ENCODE data around the gene CKAP2L.

CKAP2L gene

DNA sequence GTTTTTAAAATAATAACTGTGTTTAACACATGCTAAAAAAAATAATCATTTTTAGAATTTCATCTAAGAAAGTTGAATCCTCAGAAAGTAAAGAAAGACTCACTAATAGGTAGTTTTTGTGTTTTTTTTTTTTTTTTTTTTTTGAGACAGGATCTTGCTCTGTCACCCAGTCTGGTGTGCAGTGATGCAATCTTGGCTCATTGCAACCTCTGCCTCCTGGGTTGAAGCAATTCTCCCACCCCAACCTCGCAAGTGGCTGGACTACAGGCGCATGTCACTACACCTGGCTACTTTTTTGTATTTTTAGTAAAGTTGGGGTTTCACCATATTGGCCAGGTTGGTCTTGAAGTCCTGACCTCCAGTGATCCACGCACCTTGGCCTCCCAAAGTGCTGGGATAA, 7.1 kb downstream of the CKAP2L start:
- no peak for DNase-seq

- DNase-seq: no peak
Measured at GRCh38 chr2:112756207-112756606, 8.2 kb downstream of the CKAP2L start.

GRCh38 chr2:112755444-112755843, 9.0 kb downstream of the CKAP2L start:
- no peak for DNase-seq

DNA sequence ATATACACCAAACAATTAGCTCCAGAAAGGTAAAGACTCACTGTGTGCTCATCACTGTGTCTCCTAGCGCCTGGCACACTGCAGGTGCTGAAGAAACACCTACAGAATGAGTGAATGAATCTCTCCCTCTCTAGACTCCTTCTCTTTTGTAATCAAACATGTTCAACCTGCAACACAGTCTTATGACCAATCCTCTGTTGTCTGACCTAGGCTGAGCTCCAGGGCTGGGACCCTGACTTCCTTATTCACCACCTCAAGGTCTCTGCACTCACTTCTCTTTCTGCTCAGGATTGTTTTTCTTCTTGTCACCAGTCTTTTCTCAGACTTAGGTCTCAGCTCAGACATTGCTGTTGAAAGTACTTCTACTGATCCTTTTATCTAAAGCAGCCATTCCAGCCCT, 9.8 kb downstream of the CKAP2L start:
- no peak for DNase-seq

- DNase-seq: no peak
Measured at GRCh38 chr2:112752667-112753066, 11.7 kb downstream of the CKAP2L start.

- DNase-seq: no peak
Measured at GRCh38 chr2:112751451-112752197, 12.8 kb downstream of the CKAP2L start.

- DNase-seq: no peak
Measured at GRCh38 chr2:112750560-112750843, 13.9 kb downstream of the CKAP2L start.

- peak; percentile 3 for DNase-seq
Measured at GRCh38 chr2:112749755-112750559, 14.5 kb downstream of the CKAP2L start.

DNA sequence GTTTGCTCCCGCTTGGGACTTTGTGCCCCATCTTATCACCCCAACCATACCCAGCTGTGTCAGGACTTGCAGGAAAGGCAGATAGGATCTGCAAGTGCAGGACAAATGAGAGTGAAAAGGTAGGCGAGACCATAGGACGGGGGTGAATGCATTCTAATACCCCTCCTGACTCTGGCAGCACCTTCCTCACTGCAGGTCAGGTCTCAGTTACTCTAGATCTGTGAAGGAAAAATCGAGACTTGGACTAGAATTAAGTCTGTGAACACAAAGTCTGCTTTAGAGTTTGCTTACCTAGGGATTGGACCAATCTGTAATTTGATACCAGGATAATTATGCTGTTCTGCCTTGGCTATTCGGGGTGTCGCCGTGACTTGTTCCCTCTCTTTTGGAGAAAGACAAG, 23.9 kb downstream of the CKAP2L start:
- DNase-seq: no peak

GRCh38 chr2:112737542-112738232, 26.7 kb downstream of the CKAP2L start:
- no peak for DNase-seq

- no peak for DNase-seq
Measured at GRCh38 chr2:112733871-112734270, 30.5 kb downstream of the CKAP2L start.

GRCh38 chr2:112733456-112733855, 31.0 kb downstream of the CKAP2L start:
- no peak for DNase-seq

DNA sequence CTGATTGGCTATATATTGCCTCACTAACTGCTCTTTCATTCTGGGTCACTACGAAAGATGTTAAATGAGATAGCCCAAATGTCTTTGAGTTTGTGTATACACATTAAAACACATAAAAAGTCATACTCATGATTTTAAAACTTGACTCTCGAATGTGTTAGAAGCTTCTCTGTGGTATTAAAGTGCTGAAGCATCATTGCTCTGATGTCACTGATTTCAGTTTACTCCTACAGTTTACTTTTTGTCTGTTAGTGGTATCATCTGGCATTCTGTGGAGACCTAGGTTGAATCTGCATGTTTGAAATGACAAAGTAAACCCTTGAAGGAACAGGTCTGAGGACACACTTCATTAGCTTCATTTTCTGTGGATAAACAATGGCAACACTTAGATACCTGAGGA, 32.9 kb downstream of the CKAP2L start:
- no peak for DNase-seq

- DNase-seq: no peak
Measured at GRCh38 chr2:112730791-112731190, 33.6 kb downstream of the CKAP2L start.

- no peak for DNase-seq
Measured at GRCh38 chr2:112730216-112730615, 34.2 kb downstream of the CKAP2L start.

- DNase-seq: no peak
Measured at GRCh38 chr2:112728378-112729175, 35.8 kb downstream of the CKAP2L start.

DNA sequence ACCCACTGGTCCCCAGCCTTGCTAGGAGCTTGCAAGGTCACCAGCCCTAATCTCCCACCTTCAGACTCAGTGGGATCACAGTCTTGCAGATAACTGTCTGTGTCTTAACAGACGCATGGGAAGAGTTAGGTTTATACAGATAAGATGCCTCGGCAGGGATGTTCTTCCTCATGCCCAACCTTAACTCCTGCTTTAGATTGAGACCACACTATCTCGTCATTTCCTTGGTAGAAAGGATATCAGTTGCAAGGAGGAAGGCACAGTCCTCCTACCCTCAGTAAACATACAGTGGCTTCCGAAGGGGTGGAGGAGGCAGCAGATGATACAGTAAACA, 36.4 kb downstream of the CKAP2L start:
- no peak for DNase-seq

GRCh38 chr2:112727276-112728028, 37.0 kb downstream of the CKAP2L start:
- DNase-seq: no peak

DNA sequence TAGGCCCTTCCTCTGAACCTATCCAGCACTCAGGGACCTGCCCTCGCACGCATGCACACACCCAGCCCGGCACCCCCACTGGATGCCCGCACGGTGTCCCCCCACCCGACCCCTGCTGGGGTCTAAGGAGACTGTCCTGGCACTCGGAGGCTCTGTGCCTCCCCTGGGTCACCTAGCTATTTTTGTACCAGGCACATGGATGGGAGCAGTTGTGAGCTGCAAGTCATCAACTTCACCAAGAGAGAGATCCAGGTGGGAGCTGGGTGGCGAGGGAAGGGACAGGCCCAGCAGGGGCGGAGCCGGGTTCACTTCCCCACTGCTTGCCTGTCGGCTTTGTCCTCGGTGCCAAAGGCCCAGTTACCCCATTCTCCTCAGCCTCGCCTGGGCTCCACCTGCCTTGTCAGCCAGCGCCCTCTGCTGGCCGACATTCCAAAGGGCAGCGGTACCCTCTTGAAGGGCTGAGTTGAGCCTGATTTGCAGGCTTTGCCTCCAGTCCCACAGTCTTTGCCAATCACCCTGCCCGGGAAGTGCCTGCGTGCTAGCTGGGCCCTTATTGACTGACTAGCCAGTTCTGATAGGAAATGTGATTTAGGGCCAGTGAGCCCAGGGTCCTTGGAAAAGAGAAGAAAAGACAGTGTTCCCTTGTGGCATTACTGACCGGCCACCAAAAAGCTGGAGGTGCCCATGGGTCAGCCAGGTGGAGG, 37.8 kb downstream of the CKAP2L start:
- DNase-seq: peak; percentile 33

DNA sequence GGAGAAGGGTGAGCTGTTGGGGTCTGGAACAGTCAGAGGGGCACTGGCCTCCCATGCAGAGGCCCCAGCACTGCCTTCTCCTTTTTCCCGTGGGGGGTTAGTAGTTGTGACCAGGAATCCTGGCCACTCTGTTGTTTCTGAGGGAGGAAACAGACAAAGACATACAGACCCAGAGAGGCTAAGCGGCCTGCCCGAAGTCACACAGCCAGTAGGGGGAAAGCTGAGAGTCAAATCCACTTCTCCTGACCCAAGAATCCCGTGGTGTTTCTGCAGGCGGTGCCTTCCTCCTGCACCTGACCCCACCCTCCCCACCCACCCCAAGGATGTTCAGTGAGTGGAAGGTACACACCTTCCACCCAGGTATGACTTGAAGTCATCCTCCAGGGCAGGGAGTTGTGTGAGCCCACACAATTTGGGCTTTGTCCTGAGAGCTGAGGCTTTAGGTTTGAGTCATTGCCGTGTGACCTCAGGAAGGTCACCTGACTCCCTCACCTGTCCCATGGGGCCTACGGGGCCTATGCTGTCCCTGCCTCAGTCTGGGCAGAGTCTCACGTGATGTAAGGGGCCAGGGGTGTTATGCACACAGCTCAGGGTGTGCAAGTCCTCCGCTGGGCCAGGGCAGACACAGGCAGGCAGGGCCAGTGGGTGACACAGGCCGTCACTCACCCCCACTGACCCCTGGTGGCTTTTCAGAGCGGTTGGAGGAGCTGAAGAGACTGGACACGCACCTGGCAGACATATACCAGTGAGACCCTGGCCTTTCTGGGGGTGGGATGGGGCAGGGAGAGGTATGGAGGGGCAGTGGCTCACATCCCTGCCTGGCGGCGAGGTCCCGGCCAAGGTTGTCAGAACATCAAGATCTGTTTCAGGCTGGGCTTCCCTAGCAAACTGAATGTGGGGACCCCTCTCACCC, 38.6 kb downstream of the CKAP2L start:
- DNase-seq: no peak

Data from NCI-H1417 treated with DMSO at 0.1 percent for 48 hours (cell line).